Nucleus accumbens (tissue), 56 donors: ENCODE measurements around the gene ABL2.
"Not testable (repeated sequence)": the region's sequence is repeated elsewhere in the genome, so short reads cannot be mapped to it uniquely, and the experiment has no call there.

Source experiments
- DNase-seq, 56 donors: peaks; one replicate each; lab custom pipeline; 2025; lab: John Stamatoyannopoulos, UW

Gene ABL2

DNA sequence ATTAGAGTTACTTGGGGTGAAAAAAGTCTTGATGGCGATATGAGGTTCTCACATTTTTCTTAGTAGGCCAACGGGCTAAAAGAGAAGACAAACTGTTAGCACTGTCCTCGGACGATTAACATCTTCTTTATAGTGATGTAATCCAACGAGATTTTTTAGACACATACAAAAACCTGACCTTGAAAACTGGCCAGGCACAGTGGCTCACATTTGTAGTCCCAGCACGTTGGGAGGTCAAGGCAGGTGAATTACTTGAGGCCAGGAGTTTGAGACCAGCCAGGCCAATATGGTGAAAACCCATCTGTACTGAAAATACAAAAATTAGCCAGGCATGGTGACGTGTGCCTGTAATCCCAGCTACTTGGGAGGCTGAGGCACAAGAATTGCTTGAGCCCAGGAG, 8.4 kb downstream of the ABL2 start:
- not testable (repeated sequence) for DNase-seq

DNA sequence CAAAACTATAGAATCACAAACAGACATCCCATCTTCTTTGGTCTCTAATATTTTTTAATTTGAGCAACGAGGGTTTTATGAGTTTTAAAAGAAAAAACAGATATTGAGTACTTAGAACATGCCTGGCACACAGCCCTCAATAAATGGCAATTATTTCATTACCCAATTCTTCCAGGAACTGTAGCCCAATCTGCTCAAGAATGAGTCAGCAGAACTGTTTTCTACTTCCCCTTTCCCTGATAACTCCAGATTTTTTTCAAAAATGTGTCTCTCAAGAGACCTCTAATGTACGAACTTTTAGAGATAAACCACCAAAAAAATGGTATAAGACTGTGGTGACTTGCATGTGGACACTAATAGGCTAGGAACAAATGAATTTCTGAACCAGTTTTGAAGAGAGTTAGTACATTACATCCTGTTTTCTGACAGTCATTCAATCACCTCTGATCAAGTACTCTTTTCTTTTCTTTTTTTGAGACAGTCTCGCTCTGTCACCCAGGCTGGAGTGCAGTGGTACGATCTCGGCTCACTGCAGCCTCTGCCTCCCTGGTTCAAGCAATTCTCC, 11.5 kb downstream of the ABL2 start:
- DNase-seq, result no peak

GRCh38 chr1:179213317-179213716, 16.2 kb downstream of the ABL2 start:
- DNase-seq, result not testable (repeated sequence)

GRCh38 chr1:179208681-179209477, 20.6 kb downstream of the ABL2 start:
- DNase-seq, result no peak

DNA sequence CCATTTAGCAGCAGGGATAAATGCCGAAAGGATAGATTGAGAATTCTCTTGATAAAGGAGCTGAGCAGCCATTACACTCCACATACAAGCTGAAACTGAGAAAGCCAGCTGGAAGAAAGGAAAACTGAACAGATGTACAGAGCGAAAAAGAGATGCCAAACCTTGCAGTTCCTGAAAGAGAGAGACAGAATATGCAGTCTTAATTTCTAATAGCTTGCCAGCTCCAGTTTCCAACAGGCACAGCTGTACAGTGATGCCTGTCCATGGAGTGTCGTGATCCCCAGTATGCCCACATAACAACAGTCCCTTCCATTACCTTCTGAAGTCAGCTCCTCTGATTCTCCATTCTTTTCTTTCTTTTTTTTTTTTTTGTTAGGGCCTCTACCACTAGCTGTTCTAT, 22.7 kb downstream of the ABL2 start:
- DNase-seq, result no peak

GRCh38 chr1:179205284-179205683, 24.2 kb downstream of the ABL2 start:
- DNase-seq, result no peak

- no peak for DNase-seq
Observed at GRCh38 chr1:179202161-179202560, 27.3 kb downstream of the ABL2 start.

- no peak for DNase-seq
Observed at GRCh38 chr1:179200586-179200985, 28.9 kb downstream of the ABL2 start.

DNA sequence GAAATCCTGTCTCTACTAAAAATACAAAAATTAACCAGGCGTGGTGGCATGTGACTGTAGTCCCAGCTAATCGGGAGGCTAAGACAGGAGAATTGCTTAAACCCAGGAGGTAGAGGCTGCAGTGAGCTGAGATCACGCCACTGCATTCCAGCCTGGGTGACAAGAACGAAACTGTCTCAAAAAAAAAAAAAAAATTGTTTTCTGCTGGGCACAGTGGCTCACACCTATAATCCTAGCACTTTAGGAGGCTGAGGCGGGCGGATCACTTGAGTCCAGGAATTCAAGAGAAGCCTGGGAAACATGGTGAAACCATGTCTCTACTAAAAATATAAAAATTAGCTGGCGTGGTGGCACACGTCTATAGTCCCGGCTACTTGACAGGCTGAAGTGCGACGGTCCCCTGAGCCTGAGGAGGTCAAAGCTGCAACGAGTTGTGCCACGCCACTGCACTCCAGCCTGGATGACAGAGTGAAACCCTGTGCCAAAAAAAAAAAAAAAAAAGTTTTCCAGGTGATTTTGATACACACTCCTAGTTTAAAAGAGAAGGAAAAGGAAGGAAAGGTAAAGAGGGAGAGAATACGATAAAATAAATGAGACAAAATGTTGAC, 31.7 kb downstream of the ABL2 start:
- DNase-seq, result no peak

GRCh38 chr1:179195857-179196256, 33.6 kb downstream of the ABL2 start:
- DNase-seq, result not testable (repeated sequence)

- DNase-seq, result no peak
Observed at GRCh38 chr1:179195376-179195775, 34.1 kb downstream of the ABL2 start.

- no peak for DNase-seq
Observed at GRCh38 chr1:179194068-179194537, 35.4 kb downstream of the ABL2 start.

GRCh38 chr1:179190861-179191260, 38.6 kb downstream of the ABL2 start:
- DNase-seq, result no peak

DNA sequence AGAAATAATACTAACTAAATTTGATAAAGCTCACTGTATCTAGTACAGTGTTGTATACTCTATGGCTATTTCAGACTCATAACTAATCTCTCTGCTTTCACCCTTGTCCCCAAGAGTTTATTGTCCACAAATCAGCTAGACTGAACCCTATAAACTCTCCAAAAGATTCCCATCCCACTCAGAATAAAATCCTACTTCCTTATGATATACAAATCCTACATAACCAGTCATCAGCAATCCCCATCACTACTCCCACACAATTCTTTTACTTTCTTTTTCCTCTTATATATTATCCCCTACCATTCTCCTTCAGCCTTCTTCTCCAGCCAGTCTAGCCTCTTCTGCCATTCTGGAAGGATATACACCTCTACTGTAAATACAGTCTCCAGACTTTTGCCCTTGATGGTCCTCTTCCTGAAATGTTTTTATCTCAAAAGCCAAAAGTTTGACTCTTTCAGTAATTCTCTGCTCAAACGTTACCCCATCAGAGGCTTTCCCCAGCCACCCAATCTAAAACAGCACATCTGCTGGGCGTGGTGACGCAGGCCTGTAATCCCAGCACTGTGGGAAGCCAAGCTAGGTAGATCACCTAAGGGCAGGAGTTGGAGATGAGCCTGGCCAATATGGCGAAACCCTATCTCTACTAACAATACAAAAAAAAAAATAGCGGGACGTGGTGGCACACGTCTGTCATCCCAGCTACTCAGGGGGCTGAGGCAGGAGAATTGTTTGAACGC, 41.6 kb downstream of the ABL2 start:
- no peak for DNase-seq

DNA sequence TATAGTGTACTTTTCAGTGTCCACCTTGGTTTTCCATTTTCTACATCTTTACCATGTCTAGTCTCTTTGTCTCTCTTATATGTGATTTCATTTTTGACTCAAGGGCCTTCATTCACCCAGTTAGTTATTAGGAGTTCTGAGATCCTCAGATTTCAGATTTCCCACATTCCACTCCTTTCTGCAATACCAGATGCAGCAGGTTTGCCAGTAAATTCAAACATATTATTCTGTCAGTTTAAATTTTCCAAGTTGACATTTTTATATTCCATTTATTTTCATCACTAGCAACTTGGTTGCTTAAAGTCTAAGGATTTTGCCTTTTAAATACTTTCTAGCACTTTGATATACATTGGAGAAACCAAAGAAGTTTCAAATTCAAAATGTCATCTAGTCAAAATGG, 42.4 kb downstream of the ABL2 start:
- no peak for DNase-seq

GRCh38 chr1:179184403-179184802, 45.1 kb downstream of the ABL2 start:
- DNase-seq, result no peak

DNA sequence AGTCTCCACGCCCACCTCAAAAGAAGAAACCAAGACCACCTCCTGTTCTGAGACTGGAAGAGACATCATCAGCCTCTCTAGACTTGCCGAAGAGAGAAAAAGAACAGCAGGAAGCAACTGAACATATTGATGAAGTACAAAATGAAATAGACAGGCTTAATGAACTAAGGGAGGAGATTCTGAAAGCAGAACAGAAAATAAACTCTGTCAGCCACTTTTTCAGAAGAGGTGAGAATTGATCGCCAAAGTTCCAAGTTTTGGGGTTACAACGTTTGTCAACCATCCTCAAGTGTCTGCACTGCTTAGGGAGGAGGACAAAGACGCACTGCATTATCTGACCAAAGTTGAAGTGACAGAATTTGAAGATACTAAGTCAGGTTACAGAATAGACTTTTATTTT, 45.6 kb downstream of the ABL2 start:
- no peak for DNase-seq

DNA sequence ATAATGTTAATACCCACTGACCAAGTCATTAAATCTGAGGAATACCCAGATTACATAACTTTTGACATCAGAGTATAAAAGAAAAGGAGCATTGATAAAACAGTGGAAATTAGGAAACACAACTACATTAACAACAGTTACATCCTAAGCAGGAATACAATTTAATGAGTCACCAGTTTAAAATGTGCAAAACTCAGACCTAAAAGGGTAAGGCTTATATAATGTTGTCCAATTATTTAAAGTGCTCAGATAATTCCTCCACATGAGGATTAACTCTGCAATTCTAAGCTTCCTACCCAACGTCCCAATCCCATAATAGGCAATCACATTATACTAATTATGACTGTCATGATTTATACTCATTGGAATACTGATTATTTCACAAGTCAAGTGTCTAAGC, 50.5 kb downstream of the ABL2 start:
- no peak for DNase-seq

GRCh38 chr1:179178183-179178582, 51.3 kb downstream of the ABL2 start:
- no peak for DNase-seq

GRCh38 chr1:179177615-179178014, 51.9 kb downstream of the ABL2 start:
- DNase-seq, result no peak

GRCh38 chr1:179177182-179177581, 52.3 kb downstream of the ABL2 start:
- DNase-seq, result peak in 3 of 56 donors; percentile 3 to 12 (median 3)
